Stimulated activated naive CD4-positive, alpha-beta T cell (primary cell): ENCODE measurements around the gene DMBT1.

Source experiments
- DNase-seq, 6 experiments: peaks; one replicate each; lab custom pipeline; 2025; lab: John Stamatoyannopoulos, UW

Gene DMBT1

DNA sequence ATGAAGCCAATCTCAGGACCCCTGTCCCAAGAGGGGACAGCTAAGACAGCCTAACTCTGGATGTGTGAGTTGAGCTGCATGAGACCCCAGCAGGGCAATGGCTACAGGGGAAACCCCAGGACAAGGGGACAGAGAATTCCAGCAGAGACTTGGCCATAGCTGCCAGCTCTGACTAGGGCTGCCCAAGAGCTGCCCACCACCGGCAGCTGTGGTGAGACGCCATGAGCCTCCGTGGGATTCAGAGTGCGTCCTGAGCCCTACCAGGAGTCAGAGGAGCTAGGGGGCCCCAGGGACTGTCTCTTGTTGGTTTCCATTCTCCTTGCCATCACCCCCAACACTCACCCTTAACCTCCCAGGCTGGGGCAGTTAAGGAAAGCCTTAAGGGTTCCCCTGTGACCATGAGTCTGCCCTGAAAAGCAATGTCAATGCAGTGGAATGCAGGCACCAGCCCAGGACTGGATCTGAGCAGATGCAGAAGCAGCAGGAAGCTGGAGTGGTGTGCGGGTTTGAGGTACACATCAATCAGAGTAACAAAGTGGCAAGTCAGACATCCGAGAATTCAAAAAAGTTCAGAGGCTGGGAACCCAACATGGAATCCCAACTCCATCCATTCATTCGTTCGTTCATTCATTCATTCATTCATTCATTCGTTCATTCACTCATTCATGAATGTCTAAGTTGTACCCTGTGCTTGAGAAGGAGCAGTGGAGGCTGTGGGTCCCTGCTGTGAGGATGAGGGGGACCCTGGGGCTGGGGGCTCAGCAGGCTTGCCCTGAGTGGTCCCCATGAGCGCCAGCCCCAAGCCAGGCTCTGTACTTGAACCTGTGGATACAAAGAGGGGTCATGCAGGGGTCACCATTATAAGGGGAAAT lies 86.2 kb downstream of the DMBT1 start:
- DNase-seq: no peak

DNA sequence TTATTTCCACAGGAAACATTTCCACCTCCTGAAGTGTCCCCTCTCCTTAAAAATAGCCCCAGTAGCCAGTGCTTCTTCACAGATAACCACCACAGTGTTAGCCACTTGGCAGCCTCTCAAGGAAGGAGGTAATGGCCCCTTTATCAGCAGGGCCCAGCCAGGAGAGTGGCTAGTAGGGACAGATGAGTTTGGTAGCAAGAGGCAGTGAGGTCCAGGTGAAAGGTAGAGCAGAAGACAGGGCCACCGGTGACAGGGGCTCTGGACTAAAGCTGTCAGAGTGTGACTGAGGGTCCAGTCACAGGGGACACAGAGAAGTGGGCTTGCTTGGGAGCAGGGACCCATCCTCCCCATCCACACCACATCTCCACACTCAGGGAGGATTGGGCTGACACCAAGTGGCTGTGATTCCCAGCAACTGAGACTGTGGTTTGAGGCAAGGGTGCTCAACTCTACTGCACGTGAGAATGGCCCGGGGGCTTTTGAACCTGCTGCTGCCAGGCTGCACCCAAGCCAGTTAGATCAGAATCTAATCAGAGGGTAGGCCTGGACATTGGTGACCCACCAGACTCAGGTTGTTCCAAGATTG lies 86.9 kb downstream of the DMBT1 start:
- no peak for DNase-seq

DNA sequence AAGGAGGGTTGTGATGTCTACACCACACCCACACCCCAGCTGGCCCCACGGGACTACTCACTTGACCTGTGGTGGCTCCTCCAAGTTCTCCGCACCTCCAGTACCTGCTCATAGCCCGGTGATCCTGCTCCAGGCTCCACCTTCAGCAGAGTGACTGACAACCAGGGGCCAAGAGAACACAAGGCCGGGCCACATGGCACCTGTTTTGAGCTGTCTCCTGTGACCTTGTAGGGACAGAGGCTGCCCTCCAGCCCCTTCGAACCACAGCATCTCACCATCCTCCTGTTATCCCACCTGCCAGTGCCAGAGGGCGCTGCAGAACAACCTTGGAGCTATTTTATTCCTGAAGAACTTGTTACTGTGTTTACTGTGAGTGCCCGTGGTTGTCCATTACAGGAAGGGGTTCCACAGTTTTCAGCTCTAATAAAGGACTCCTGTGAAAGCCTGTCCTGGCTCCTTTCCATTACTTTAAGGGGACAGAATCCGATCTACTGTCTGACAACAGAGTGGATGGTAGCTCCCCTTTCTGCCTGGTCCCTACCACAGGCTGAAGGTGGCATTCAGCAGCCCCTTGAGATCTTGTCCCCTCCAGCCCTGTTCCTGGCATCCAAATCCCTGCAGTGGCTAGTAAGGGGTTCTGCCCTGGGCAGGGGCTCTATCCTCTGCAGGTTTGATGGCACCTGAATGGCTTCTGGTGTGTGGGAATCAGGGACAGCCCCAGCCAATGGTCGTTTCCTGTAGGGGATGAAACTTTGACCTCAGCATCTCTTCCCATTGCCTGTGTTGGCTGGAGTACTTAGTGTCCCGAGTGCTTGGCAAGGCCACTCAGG lies 88.3 kb downstream of the DMBT1 start:
- no peak for DNase-seq

DNA sequence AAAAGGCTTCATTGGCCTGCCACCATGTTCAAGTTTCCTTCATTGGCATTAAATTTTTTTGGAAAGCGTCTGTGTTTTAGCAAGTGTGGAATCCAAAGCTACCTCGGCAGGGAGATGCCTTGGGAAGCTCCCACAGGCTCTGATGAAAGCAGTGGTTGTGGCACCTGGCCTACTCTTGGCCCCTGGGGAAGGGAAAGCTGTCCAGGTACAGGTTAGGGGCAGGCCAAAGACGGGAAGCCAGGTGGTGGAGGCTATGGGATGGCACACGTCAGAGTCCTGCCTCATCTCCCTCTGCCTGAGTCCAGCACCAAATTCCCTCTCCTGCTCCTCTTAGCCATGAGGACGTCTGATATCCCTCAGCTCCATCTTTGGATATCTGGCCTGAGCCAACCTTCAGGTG lies 89.3 kb downstream of the DMBT1 start:
- no peak for DNase-seq

DNA sequence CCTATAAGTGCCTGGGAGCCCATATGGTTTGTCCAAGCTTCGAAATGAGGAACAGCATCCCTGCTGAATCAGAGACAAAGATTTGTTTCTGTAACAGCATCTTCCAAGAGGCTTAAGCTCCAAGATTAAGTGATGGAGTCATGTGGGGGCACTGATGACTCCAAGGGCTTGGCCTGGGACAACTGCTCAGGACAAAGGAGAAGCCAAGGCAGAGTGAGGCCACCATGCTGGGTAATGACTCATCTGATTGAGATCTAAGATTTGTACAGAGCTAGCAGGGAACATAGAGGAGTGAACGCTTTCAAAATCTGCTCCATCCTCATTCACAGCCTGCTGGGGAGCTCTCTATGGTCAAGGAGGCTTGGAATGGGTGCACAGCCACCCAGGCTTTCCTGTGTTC lies 89.8 kb downstream of the DMBT1 start:
- DNase-seq: no peak

DNA sequence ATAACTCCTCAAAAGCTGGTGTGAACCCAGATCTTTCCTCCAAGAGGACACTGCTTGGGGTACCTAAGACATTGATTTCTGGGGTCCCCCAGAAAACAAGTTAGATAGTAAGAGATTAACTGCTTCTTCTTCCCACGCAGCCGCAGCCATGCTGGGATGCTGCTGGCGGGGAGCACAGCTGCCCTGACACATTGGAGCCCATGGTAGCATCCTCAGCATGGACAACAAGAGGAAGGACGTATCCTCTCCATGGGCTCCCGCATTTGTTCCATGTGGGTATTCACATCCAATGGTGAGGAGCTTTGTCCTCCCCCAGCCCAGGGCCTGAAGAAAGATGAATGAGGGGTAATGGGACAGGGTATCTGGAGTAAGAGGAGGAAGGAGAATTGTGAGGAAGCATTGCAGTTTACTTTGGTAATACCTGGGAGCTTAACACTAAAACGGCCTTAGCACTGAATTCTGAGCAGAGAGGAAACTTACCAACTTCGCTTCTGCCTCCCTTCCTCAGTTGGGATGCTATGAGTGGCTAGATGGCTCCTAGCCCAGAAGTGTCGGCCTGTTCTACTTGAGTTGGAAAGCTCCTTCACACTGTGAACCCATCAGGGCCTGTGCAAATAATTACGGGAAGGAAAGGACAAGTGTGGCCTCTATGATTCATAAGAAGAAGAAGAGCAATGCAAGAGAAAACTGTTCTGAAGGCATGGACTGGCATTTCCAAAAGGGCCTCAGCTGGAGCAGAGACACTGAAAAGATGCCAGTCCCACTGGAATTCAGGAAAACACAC lies 95.2 kb downstream of the DMBT1 start:
- no peak for DNase-seq

DNA sequence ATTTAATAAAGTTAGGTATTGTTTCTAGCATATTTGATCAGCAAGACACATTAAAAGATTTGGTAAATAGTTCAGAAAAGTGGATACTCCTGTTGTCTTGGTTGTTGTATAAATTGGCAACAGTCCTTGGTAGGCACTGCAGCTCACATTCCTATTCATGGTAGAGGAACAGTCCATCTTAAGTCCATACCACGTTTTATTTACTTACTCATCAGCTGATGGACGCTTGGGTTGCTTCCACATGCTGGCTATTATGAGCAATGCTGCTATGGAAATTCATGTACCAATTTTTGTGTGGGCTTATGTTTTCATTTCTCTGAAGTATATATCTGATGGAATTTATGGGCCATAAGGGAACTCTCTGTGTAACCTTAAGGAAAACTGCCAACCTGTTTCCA lies 95.8 kb downstream of the DMBT1 start:
- DNase-seq: no peak

DNA sequence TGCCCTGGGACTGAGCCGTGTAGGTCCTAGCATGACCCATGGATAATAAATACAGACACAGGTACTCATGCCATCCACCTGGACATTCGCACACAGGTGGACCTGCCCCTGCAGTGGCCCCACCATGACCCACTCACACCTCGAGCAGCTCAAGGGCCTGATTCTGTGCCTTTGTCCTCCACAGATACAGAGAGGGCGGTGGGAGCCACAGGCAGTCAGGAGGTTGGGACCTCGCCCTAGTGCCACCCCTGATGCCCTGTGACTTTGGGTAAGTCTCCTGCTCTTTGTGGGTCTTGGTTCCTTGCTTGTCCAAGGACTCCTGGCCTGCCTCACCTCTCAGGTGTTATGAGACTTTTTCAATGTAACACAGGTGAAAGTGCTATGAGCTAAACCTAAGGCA lies 96.2 kb downstream of the DMBT1 start:
- no peak for DNase-seq

DNA sequence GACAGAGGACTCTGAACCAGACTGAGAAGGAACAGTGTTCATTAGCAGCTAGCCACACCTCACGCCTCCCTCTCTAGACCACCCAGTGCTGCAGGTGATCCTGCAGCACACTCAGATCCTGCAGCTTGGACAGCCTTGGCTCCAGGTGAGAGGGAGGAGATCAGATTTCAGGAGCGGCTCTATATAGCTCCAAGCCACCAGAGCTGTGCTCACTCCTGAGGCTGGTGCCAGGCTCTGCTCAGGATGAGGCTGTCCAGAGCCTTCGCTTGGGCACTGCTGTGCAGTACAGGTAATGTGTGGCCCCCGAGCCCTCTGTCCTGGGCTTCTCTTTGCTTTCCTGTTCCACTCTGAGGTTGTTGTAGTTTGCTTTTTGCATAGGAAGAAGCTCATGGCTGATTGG lies 96.7 kb downstream of the DMBT1 start:
- DNase-seq: no peak

DNA sequence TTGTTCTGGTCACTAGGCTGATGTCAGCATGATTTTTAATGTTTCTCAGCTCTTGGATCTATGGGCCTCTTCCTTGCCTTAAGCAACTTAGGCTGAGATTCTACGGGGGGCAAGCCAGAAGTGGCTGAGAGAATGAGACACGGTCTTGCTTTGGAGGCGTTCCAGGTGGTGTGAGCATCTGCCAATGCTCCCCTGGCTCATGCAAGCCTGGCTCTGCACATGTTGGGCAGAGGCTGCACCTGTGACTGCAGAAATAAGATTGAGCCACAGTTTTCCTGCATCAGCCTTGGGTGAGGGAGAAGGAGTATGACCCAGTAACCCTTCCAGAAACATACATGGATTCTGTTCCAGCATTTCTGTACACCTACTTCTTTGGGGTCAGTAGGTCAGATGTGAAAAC lies 97.2 kb downstream of the DMBT1 start:
- DNase-seq: no peak

DNA sequence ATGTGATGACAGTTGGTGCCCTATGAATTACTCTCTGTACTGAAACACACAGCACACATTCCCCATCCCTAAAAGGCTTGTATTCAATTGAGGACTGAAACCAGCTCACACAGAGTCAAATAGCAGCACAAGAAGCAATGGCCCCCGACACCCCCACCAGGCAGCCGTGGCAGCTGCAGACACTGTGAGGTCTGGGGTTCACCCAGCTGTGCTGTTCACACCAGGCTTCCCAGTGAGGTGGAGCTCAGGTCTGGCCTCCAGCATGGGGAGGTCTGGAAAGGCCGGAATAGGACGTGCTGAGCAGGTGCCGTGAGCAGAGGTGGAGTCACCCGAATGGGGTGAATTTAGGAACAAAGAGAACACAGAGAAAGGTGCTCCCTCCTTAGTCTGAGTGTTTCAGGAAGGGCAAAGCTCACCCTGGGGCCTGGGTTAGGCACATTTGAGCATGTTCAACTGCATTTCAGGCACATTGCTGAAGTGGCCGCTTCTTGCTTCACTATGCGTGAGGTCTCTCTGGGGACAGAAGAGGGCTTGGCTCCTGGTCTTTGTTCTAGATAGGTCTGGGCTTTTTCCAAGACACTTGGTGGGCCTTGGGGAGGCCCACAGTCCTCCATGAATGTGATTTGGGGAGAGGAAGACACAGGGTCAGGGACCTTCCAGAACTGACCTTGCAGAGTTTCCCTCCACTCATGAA lies 97.9 kb downstream of the DMBT1 start:
- no peak for DNase-seq

DNA sequence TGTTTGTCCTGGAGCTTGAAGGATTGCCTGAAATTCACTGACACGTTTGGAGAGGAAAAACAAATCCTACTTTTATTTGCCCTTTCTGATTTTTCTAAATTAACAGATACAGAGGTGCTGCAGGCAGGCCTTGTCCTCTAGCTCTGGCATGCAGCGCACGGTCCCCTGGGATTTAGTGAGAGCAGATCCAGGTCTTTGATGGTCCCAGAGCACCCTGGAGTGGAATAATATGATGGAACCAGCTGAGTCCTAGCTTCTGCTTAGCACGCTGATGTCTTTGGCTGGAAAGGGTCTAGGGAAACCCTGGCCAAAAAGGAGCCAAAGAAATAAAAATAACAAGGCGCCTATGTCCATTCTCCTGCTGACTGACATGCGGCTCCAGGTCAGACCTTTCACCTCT lies 98.6 kb downstream of the DMBT1 start:
- DNase-seq: no peak

DNA sequence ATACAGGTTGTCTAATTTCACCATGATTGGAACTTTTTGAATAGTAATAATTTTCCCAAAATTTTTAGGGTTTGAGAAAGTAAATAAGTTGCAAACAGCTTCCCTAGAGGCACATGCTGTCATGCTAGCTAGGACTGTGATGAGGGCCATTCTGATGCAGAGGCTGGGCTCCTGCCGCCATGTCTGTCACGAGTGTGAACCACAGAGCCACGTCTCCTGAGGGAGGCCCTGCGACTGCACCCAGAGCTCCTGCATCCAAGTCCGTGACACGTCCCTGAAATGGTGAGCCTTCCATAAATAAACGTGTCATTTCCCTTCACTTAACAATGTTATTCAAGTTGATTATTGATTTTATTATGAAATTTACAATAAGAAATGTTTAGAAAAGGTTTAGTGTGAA lies 99.1 kb downstream of the DMBT1 start:
- DNase-seq: no peak

DNA sequence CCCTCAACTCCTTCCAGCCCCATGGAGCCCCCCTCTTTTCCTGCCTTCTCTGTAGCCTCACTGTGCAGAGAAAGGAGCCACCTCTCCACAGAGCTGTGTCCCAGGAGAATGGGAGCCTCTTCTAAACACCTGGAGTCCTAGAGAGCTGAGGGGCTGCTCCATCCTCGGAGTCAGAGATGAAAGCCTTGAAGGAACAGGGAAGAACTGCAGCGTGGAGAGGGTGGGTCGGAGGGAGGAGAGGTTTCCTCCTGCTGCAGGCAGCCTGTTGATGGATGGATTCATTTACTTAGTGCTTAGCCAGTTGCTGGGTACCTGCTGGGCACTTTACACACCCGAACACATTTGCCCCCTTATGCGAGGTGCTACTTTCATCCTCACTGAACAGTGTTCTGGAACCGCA lies 100.1 kb downstream of the DMBT1 start:
- no peak for DNase-seq

DNA sequence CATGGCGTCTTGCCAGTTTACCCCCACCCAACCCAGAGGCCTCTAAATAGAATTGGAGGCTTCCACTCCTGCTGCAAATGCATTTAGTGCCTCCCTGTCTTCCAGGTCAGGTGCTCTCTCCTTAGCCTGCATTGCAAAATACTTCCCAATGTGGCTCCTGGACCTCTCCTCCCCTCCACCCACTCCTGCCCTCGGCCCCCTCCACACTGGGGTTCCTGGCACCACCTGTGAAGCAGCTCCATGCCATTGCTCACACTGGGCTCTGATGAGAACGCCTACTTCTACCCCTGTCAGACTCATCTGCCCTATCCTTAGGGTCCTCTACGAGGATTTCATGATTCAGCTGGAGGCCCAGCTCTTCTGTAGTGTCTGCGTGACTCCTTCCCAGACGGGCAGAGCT lies 101.7 kb downstream of the DMBT1 start:
- DNase-seq: no peak

DNA sequence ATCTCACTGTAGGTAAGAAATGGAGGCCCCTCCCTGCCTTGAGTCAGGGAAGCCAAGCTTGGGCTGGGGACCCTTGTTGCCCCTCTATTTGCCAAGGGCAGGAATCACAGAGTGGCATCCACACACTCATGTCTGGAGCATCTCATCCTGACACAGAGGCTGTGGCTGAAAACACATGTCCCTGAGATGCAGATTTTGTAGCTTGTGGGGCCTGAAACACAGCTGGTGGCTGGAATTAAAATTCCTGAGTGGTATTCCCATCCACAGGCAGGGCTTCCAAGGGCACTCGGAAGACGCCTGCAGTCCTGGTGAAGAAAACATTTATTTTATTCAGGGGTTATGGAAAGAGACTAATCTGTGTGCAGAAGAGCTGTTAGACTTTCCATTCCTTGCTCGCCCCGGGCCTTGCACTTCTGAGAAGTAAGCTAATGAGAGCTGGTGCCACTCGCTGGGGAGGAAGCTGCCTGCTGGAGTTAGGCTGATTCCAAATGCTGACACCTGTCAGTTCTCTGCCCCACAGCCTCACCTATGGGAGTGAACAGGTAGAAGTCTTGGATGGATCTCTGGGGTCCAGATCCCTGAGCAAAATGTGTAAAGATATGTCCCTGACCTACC lies 103.1 kb downstream of the DMBT1 start:
- DNase-seq: no peak

DNA sequence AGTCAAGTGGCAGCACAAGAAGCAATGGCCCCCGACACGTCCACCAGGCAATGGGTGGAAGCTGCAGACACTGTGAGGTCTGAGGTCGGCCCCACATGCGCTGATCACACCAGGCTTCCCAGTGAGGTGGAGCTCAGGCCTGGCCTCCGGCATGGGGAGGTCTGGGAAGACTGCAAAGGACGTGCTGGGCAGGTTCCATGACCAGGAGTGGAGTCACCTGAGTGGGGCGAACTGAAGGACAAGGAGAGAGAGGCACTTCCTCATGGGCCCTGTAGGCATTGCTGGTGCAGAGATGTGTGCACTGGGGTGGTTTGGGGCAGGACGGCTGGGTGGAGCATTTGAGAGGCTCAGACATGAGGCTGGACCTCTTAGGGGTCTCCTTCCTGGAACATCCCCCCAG lies 103.9 kb downstream of the DMBT1 start:
- no peak for DNase-seq

DNA sequence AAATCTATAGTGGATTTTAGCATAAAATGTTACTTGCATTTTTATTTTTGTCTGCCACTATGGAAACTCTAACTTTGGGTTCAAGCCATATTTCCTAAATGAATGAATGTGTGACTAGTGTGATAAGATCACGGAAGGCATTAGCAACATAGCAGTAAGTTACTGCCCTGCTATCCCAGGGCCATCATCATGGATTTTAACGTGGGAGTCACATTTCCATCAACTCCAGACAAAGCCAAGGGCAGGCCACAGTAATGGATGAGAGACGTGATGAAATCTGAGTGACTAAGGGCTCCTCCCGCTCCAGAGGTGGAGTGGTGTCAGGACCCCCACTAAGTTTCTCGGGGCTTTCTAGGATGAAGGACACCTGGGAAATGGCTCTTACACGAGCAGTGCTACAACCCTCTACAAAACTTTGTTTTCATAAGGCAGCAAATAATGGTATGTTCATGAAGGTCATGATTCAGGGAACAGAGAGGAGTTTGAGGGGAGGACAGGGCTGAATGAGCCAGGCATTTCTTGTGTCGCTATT lies 104.8 kb downstream of the DMBT1 start:
- DNase-seq: no peak

DNA sequence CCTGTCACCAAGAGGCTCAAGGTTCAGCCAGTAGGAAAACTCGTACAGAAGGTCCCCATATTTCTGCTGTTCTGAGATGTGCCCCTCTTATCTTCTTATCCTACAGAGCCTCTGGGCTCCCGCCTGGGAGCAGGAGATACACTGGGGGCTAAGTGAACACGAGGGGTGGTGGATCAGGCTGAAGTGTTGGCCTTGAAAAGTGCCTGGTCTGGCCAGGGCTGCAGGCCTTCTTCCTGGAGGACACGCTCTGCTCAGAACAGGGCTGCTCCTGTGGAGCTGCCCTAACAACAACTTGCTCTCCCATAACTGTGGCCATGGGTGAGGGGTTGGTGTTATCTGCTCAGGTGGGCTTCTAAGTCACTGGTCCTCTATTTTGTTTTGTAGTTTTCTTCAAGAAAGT lies 105.4 kb downstream of the DMBT1 start:
- DNase-seq: no peak

DNA sequence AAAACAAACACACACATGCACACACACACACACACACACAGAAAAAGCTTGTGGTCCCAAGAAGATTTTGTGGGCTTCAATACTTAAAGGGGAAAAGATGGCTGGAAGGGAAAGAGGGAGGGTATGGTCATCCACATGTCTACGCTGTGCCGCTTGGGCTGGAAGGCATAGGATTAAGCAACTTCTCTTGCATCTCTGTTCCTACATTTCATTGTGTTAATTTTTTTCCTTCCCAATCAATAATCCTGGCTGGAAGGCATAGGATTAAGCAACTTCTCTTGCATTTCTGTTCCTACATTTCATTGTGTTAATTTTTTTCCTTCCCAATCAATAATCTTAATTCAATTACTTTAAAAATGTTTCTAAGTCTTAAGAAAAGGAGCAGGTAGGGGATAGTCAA lies 108.5 kb downstream of the DMBT1 start:
- DNase-seq: no peak

DNA sequence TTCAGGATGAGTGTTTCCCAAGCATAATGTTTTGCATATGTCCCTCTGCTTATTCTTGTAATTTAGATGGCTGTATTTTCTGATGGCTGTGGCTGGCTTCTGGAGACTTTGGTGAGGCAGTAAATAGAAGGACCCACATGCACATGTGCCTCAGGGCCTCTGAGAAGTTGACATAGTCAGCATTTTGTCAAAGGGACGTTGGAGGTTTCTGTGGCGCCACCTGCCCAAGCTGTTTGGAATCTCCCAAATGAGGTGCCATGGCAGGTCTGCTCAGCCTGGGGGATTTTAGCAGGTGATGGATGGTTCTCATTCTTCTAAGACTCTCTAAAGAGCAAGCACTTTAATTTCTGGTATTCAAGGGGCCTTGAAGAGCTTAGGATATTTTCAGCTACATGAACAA lies 109.3 kb downstream of the DMBT1 start:
- DNase-seq: no peak
